NCI-H2171 treated with DMSO at 0.1 percent for 48 hours (cell line): ENCODE results near the gene AGGF1.
"Not testable (repeated sequence)": the region's sequence is repeated elsewhere in the genome, so short reads cannot be mapped to it uniquely, and the experiment has no call there.

Experiments used
- DNase-seq: peaks from one replicate; lab custom pipeline; 2025; lab: John Stamatoyannopoulos, UW

The AGGF1 gene

GRCh38 chr5:77087484-77088261 lies 57.5 kb downstream of the AGGF1 start:
- DNase-seq = no peak

- no peak for DNase-seq
These were observed 65.0 kb downstream of the AGGF1 start for GRCh38 chr5:77095189-77095588.

GRCh38 chr5:77101298-77101697 lies 71.1 kb downstream of the AGGF1 start:
- no peak for DNase-seq

GRCh38 chr5:77102549-77102948 lies 72.3 kb downstream of the AGGF1 start:
- no peak for DNase-seq

GRCh38 chr5:77103457-77103856 lies 73.3 kb downstream of the AGGF1 start:
- no peak for DNase-seq

GRCh38 chr5:77104813-77105212 lies 74.6 kb downstream of the AGGF1 start:
- DNase-seq = no peak

- not testable (repeated sequence) for DNase-seq
These were observed 76.8 kb downstream of the AGGF1 start for GRCh38 chr5:77107035-77107434.
